ENCODE data around the gene RNF215.

The RNF215 gene

DNA sequence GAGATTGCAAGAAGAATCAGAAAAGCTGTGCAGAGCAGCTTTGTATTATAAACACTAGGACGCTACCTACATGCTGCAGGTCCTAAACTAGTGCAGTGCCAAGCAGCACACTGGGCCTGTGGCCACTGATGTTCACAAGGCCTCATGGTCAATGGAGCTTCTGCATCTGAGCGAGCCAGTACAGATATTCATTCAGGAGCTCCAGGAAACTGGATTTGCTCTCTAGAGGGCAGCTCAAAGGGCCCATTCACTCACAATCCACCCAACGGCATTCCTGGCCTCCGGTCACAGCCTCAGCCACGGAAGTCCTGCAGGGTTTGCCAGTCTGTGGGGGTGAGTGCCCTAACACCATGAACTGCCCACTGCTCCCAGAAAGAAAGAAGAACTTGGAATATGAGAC, 54.7 kb downstream of the RNF215 start:
- no peak for DNase-seq (ENCODE audit: low spot score)
